GM12864 (cell line): ENCODE measurements around the gene THAP11.

Experiments used
- DNase-seq: peaks from one replicate; pipeline ENCODE4 v3.0.0-alpha.2; 2011; ENCODE audit warnings: low read depth
- H3K4me3 ChIP-seq: 2 replicates; pipeline ENCODE4 v1.5.1; 2011; ENCODE audit warnings: mild to moderate bottlenecking, low read depth, low read length, control low read depth
- CTCF ChIP-seq: IDR thresholded peaks from 2 replicates; pipeline ENCODE4 v1.5.1; 2011; ENCODE audit warnings: low read depth, mild to moderate bottlenecking, moderate library complexity, low read length, control low read depth, inconsistent platforms; ENCODE audit errors: missing control alignments

The THAP11 gene

GRCh38 chr16:67853670-67854069 lies 11.6 kb downstream of the THAP11 start:
- no peak for TF ChIP-seq CTCF
- no peak overlapping the region for H3K4me3 ChIP-seq
- no peak for DNase-seq

- no peak for DNase-seq
- no peak overlapping the region for H3K4me3 ChIP-seq
- no peak for TF ChIP-seq CTCF
These were observed 13.7 kb downstream of the THAP11 start for GRCh38 chr16:67855789-67856188.

GRCh38 chr16:67856927-67857546 lies 14.9 kb downstream of the THAP11 start:
- H3K4me3 ChIP-seq: no peak overlapping the region
- DNase-seq: no peak

GRCh38 chr16:67857547-67858233 lies 15.6 kb downstream of the THAP11 start:
- DNase-seq: no peak
- TF ChIP-seq CTCF: no peak
- H3K4me3 ChIP-seq: no peak overlapping the region

More at GRCh38 chr16:67856927-67857546, 14.9 kb downstream of the THAP11 start:
- no peak for TF ChIP-seq CTCF

- TF ChIP-seq CTCF: no peak
- DNase-seq: no peak
- H3K4me3 ChIP-seq: no peak overlapping the region
These were observed 16.4 kb downstream of the THAP11 start for GRCh38 chr16:67858500-67858899.

- TF ChIP-seq CTCF: no peak
- no peak overlapping the region for H3K4me3 ChIP-seq
- DNase-seq: no peak
These were observed 18.7 kb downstream of the THAP11 start for GRCh38 chr16:67860589-67861398.
